Inflammatory macrophage treated with lipopolysaccharide for 1 hour (primary cell): ENCODE measurements around the gene MDM4.
"Not testable (repeated sequence)": the region's sequence is repeated elsewhere in the genome, so short reads cannot be mapped to it uniquely, and the experiment has no call there.

Experiments used
- DNase-seq, 2 donors: peaks; one replicate each; pipeline ENCODE4 v3.0.0-alpha.2; 2020 to 2022

The MDM4 gene

DNA sequence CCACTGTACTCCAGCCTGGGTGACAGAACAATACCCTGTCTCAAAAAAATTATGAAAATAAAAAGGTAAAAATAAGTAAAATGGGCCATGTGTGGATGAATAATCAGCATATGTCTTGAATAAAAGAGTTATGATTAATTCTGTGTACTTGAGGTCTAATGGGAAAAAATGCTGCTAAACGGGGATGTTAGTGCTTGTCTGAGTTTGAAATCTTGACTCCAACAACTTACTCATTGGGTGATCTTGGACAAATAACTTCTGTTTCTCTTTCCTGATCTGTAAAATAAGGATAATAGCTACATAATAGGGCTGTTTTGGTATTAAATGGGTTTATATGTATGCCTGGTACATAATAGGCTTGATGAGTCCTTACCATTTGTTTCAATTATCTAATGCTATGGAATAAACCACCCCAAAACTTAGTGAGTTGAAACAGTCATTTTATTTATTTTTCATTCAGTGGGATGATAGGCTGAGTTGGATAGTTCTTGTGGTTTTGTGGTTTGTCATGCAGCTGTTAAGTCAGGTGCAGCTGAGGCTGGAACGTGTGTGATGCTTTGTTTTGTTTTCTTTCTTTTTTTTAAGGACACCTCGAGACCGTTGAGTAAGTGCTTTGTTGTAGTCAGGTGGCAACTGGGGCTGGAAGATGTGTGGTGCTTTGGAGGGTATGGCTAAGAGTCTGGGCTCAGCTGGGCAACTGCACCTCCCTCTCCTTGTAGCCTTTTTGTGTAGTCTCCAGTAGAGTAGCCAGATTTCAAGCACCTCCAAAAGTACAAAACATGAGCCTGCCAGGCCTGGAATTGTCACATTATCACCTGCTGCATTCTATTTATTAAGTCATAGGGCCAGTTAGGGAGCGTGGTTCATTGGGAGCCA lies 4.9 kb downstream of the MDM4 start:
- DNase-seq, result peak in 1 of 2 donors; percentile 31

GRCh38 chr1:204521941-204522521 lies 5.8 kb downstream of the MDM4 start:
- not testable (repeated sequence) for DNase-seq

DNA sequence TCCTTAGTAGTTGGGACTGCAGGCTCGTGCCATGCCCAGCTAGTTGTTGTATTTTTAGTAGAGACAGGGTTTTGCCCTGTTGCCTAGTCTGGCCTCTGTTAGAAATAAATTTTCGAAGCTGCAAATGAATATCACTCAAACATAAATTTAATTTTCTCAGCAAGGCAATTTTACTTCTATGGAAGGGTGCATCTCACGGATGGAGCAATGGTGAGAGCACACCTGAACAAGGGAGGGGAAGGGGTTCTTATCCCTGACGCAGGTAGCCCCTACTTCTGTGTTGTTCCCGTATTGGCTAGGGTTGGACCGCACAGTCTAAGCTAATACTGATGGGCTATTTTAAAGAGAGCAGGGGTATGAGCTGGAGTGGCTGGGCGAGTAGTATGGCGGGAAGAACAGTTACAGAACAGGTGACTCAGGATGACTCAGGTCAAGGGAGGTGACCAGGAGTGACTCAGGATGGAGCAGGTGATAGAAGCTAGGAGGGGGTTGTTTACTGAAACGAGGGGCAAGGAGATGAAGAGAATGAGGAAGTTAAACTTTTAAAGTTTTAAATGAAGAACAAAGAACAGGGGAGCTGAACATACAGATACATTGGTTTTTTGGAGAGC lies 7.5 kb downstream of the MDM4 start:
- no peak for DNase-seq

DNA sequence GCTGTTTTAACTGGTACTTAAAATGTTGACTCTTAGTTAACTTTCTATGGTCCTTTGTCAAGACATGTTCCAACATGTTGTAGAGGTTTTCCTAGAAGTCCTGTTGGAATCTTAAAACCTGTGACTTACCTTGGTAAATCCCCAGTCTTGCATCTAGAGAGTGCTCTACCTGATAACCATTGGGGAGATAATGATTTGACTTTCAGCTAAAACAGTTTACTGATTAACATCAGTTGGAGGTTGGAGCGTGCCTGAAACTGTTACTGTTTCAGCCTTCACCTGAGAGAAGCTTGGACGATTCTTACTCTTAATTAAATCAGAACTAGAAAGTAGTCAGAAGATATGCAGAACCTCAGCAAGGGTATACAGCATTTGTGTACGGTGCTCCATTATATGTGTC lies 8.8 kb downstream of the MDM4 start:
- no peak for DNase-seq

DNA sequence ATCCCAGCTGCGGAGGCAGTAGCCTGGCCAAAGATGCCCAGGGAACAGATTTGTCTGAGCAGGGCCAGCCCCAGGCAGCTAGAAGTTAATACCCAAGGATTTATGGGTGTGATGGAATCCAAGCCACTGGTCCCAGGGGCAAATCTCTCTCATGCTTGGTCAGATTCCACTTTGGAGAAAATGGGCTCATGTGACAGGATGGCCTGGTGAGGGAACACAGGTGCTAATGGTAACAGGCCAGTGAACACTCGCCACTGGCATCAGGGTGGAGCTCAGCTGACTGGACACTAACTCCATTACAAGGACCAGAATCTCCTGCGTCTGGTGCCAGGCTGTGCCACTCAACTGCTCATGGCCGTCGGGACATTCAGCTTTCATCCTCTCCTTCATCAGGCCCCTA lies 12.0 kb downstream of the MDM4 start:
- DNase-seq, result no peak

DNA sequence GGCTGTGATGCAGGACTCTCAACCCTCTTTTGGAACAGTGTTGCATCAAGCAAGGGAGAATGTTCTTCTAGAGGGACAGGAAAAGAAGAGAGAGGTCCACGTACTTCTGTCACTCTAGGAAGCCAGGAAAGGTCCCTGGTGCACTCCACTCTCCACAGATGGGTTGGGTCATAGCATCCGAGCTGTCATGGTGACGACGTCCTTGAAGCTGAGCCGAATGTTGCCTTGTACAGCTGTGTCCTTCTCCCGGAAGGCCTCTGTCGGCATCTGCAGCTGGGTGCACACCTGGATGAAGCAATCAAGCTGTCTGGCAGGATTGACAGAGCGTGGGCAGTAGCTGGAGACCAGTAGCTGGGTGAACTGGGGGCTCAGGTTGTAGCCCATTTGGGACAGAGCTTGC lies 12.5 kb downstream of the MDM4 start:
- DNase-seq, result no peak

GRCh38 chr1:204529371-204529895 lies 13.2 kb downstream of the MDM4 start:
- no peak for DNase-seq

DNA sequence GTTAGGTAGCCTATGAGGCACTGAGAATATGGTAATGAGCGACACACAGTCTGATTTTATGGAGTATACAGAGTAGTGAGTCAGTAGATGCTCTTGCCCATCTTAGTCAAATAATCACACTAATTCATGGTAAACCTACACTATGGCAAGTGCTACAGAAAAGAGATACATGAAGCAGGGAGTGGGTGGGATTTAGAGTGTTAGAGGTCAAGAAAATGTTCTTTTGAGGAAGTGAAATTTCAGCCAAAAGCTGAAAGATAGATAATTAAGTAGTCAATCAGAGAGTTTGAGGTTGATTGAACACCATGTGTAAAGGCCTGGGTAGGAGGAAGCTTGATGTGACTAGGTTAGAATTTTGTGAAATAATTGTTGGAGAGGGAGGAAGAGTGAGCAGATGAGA lies 14.7 kb downstream of the MDM4 start:
- DNase-seq, result peak; percentile 35 to 66

GRCh38 chr1:204532832-204533231 lies 16.6 kb downstream of the MDM4 start:
- DNase-seq, result no peak

GRCh38 chr1:204541626-204542025 lies 25.4 kb downstream of the MDM4 start:
- DNase-seq, result no peak

DNA sequence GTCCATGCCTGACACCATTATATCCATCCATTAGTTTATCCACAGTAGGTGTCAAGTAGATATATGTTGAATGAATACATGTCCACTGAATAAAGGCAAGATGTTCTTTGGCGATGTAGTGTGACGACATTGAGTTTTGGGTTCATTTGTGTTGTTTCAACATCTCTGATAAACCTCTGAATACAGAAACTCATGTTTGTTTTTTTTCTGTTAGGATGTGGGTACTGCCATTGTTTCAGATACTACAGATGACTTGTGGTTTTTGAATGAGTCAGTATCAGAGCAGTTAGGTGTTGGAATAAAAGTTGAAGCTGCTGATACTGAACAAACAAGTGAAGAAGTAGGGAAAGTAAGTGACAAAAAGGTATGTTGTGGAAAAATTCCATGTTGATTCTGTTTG lies 28.1 kb downstream of the MDM4 start:
- DNase-seq, result no peak

DNA sequence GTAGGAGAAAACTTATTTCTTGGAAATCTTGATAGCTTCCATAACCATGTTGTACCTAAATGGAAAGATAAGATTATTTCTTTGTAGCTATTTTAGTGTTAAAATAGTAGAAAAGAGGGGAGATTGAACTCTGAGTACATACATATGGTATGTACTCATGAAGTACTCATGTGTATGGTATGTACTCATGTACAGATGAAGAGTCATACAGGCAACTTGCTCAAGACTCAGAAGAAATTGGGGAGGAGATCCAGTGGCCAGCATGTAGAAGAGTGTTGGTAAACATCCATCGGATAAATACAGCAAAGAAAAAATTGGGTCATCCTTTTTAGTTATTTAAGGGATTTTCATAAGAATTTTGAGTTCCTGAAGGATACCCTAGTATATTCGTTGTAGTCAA lies 29.0 kb downstream of the MDM4 start:
- no peak for DNase-seq

DNA sequence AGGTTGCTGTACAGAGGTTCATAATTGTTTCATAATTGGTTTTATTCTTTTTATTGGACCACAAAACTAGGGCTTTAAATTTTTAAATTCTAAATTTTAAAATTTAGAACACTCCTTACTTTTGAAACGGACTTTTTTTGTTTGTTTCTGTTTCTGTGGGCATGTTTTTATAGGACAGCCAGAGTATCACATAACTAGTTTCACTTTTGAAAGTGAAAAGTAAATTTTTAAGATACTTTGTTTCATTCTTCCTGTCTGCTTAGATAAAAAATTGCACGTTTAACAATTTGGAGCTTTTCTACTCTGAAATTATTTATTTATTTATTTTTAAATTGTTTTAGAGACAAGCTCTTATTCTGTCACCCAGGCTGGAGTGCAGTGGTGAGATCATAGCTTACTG lies 29.7 kb downstream of the MDM4 start:
- no peak for DNase-seq

GRCh38 chr1:204548265-204548664 lies 32.1 kb downstream of the MDM4 start:
- DNase-seq, result no peak

GRCh38 chr1:204549313-204549712 lies 33.1 kb downstream of the MDM4 start:
- DNase-seq, result no peak

- no peak for DNase-seq
These were observed 34.7 kb downstream of the MDM4 start for GRCh38 chr1:204550926-204551325.

DNA sequence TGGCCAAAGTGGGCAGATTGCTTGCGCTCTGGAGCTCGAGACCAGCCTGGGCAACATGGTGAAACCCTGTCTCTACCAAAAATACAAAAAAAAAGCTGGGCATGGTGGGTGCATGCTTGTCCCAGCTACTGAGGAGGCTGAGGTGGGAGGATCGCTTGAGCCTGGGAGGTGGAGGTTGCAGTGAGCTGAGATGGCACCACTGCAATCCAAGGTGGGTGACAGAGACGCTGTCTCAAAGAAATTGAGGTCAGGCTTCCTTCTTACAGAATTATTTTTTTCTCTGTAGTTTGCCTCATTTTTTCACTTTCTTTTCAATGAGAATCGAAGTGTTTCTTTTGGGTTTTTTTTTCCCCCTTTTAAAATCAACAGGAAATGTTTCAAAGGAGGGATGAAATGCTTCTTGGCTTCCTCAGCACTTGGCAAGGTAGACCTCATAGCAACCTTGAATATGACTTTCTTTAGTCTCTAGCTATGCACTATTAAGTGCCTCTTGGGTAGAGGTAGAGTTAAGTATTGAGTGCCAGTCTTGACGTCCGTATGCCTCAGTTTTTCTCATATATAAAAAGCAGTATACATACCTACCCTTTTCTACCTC lies 40.3 kb downstream of the MDM4 start:
- no peak for DNase-seq

DNA sequence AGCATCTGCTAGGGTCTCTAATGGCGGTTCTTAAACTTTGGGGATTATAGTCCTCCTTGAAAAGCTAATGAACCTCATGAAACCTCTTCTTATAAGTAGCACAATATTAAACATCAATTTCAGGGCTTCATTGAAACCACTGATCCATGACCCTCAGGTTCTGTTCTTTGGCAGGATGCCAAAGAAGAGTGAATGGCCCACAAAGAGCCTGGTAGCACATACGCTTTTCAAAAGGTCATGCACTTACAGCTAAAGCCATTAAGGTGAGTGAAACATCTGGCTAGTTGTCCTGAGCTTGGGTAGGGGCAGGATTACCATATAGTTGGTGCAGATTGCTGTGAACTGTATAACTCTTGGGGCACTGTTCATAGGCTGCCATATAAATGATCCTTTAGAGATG lies 42.3 kb downstream of the MDM4 start:
- DNase-seq, result no peak

DNA sequence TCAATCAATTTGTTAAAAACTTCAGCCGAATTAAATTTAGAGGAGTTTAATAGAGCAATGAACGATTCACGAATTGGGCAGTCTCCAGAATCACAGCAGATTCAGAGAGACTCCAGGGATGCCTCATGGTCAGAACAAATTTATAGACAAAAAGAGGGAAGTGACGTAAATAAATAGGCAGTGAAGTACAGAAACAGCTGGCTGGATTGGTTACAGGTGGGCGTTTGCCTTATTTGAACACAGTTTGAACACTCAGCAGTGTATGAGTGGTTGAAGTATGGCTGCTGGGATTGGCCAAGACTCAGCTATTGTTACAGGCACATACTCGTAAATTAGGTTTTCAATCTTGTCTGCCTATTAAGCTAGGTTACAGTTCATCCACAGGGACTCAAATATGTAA lies 43.8 kb downstream of the MDM4 start:
- DNase-seq, result peak in 1 of 2 donors; percentile 56

DNA sequence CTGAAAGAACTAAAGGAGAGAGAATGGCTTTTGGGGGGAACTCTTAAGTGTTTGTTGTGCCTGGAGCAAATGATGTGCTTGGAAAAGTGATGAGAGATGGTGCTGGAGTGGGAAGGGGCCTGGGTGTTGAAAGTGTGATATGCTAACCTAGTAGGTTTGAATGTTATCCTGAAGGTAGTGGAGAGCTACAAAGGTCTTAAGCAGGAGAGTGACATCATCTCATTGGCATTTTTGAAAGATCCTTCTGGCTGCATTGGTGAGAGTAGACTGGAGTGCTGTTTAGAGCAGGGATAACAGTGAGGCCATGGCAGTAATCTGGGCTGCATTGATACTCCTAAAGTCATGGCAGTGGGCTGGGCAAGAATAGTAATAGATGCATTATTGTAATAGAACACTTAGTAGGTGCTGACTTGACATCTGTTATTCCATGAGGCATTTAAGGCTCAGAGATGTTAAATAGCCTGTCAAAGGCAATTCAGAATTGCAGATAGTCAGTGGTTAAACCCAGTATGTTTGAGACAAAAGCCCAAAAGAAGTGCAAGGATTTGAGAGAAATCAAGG lies 44.5 kb downstream of the MDM4 start:
- no peak for DNase-seq

DNA sequence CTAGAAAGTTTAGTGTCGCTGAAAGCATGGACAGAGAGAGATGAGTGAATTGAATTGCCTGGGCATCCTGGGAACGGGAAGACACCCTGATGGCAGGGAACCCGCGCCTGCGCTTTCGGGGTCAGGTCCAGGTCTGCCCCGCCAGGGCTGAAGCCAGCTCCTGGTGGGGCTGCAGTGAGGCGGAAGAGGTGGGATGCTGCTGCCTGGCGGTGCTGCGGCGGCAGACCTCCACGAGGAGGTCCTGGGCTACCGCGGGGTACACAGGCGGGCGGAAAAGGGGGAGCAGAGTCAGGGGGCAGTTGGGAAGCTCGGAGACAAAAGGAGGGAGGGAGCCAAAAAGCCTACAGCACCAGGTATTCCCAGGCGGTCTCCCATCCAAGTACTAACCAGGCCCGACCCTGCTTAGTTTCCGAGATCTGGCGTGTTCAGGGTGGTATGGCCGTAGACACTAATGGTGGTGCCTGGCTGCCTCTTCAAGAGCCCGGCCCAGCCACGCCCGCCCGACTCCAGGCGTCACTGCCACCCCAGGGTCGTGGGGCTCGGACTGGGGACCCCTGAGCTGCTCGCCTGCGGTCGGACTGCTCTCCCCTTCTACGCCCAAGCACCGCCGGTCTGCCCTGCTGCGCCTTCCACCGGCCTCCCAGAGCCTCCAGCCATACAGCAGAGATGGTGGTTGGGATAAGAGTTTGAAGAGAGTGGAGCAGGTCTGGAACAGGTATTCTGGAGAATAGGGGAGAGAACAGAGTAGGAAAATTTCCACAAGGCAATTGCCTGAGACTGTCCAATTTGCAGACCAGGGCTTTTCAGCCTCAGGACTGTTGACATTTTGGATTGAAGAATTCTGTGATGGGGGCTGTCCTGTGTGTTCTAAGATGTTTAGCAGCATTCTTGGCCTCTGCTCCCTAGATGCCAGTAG lies 46.1 kb downstream of the MDM4 start:
- no peak for DNase-seq

- DNase-seq, result no peak
These were observed 47.1 kb downstream of the MDM4 start for GRCh38 chr1:204563307-204563706.
